Ishikawa (cell line): ENCODE measurements around the gene SPINK9.

ENCODE experiments used
- CEBPB ChIP-seq: IDR thresholded peaks from 2 replicates; pipeline ENCODE4 v1.6.1; 2012
- CREB1 ChIP-seq: IDR thresholded peaks from 2 replicates; pipeline ENCODE4 v1.6.1; 2012; ENCODE audit warnings: low read depth
- EGR1 ChIP-seq: IDR thresholded peaks from 2 replicates; pipeline ENCODE4 v1.6.1; 2012
- EP300 ChIP-seq: IDR thresholded peaks from 2 replicates; pipeline ENCODE4 v1.6.1; 2012; ENCODE audit warnings: borderline replicate concordance
- FOXM1 ChIP-seq: IDR thresholded peaks from 2 replicates; pipeline ENCODE4 v1.6.1; 2012; ENCODE audit warnings: low read depth, borderline replicate concordance
- NFIC ChIP-seq: IDR thresholded peaks from 2 replicates; pipeline ENCODE4 v1.6.1; 2012
- RAD21 ChIP-seq: IDR thresholded peaks from 2 replicates; pipeline ENCODE4 v1.6.1; 2012; ENCODE audit warnings: low read depth
- TAF1 ChIP-seq: IDR thresholded peaks from 2 replicates; pipeline ENCODE4 v1.6.1; 2012; ENCODE audit warnings: low read depth, mild to moderate bottlenecking
- TCF12 ChIP-seq: IDR thresholded peaks from 2 replicates; pipeline ENCODE4 v1.6.1; 2012; ENCODE audit warnings: low read depth
- TEAD4 ChIP-seq: IDR thresholded peaks from 2 replicates; pipeline ENCODE4 v1.6.1; 2012
- YY1 ChIP-seq: IDR thresholded peaks from 2 replicates; pipeline ENCODE4 v1.6.1; 2012; ENCODE audit warnings: low read depth
- ZBTB7A ChIP-seq: IDR thresholded peaks from 2 replicates; pipeline ENCODE4 v1.6.1; 2012; ENCODE audit warnings: low read depth
- TF ChIP-seq, protein P1 (sequence below): IDR thresholded peaks from 2 replicates; pipeline ENCODE4 v1.6.1; 2012
- TF ChIP-seq, protein P2 (sequence below): IDR thresholded peaks from 2 replicates; pipeline ENCODE4 v1.6.1; 2012; ENCODE audit warnings: low read depth, mild to moderate bottlenecking
- TF ChIP-seq, protein P3 (sequence below): IDR thresholded peaks from 2 replicates; pipeline ENCODE4 v1.6.1; 2012

SPINK9 gene

DNA sequence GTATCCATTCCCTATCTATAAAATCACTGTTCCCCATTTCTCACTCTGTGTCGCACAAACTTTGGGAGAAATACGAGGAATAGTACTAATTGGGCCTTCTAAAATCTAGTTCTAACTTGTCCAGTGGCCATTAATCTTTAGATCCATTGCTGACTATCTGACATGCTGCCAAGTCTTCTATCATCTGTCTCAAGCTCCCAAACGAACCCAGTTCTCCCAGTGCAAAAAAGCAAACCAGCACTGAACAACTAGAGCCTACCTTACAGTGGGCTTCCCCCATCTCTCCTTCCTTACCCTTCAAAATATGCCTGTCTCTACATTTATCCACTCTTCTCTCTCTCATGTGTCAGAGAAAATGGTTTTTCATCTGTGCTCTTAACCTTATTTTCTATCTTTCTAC is 26.3 kb upstream of the SPINK9 start:
- TF ChIP-seq ZBTB7A (no peak), TEAD4 (no peak), YY1 (no peak), FOXM1 (no peak), RAD21 (no peak), TCF12 (no peak), TAF1 (no peak), EP300 (no peak), NFIC (no peak), EGR1 (no peak), CEBPB (no peak), CREB1 (no peak)
- TF ChIP-seq, protein P1, sequence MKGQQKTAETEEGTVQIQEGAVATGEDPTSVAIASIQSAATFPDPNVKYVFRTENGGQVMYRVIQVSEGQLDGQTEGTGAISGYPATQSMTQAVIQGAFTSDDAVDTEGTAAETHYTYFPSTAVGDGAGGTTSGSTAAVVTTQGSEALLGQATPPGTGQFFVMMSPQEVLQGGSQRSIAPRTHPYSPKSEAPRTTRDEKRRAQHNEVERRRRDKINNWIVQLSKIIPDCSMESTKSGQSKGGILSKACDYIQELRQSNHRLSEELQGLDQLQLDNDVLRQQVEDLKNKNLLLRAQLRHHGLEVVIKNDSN = no peak
- TF ChIP-seq, protein P2, sequence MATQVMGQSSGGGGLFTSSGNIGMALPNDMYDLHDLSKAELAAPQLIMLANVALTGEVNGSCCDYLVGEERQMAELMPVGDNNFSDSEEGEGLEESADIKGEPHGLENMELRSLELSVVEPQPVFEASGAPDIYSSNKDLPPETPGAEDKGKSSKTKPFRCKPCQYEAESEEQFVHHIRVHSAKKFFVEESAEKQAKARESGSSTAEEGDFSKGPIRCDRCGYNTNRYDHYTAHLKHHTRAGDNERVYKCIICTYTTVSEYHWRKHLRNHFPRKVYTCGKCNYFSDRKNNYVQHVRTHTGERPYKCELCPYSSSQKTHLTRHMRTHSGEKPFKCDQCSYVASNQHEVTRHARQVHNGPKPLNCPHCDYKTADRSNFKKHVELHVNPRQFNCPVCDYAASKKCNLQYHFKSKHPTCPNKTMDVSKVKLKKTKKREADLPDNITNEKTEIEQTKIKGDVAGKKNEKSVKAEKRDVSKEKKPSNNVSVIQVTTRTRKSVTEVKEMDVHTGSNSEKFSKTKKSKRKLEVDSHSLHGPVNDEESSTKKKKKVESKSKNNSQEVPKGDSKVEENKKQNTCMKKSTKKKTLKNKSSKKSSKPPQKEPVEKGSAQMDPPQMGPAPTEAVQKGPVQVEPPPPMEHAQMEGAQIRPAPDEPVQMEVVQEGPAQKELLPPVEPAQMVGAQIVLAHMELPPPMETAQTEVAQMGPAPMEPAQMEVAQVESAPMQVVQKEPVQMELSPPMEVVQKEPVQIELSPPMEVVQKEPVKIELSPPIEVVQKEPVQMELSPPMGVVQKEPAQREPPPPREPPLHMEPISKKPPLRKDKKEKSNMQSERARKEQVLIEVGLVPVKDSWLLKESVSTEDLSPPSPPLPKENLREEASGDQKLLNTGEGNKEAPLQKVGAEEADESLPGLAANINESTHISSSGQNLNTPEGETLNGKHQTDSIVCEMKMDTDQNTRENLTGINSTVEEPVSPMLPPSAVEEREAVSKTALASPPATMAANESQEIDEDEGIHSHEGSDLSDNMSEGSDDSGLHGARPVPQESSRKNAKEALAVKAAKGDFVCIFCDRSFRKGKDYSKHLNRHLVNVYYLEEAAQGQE = no peak
- TF ChIP-seq, protein P3, sequence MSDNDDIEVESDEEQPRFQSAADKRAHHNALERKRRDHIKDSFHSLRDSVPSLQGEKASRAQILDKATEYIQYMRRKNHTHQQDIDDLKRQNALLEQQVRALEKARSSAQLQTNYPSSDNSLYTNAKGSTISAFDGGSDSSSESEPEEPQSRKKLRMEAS = no peak

DNA sequence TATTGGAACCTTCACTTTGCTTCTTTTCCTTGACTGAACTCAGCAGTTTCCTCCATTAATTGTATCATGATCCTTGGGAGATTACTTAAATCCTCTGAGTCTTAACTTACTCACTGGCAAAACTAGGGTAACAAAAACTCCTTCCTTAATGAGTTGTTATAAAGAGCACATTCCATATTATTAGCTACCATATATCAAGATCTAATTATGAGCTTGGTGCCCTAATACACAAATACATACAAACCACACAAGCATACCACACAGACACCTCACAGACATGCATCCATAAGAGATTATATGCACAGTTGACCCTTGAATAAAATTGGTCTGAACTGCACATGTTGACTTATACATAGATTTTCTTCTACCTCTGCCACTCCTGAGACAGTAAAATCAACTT is 25.6 kb upstream of the SPINK9 start:
- no peak for TF ChIP-seq EGR1
- TF ChIP-seq, protein P1 = no peak
- no peak for TF ChIP-seq RAD21
- no peak for TF ChIP-seq NFIC
- no peak for TF ChIP-seq EP300
- no peak for TF ChIP-seq FOXM1
- TF ChIP-seq TEAD4 = no peak
- TF ChIP-seq TCF12 = no peak
- no peak for TF ChIP-seq ZBTB7A
- no peak for TF ChIP-seq CREB1
- TF ChIP-seq, protein P2 = no peak
- TF ChIP-seq YY1 = no peak

DNA sequence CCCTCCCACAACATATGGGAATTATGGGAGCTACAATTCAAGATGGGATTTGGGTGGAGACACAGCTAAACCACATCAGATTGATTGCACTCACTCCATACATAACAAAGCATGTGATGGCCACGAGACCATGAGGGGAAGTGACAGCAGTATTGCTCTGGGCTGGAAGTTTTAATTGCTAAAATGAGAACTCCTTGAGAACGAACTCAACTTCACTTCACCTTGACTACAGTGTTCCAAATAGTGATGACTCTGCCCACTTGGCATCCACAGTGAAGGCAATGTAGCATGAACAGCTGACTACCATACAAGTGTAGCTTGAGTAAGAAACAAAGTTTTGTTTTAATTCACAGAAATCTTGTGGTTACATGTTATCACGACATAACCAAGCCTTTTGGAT is 23.9 kb upstream of the SPINK9 start:
- TF ChIP-seq YY1 = no peak
- TF ChIP-seq CREB1 = no peak
- TF ChIP-seq TAF1 = no peak
- no peak for TF ChIP-seq EGR1
- TF ChIP-seq TEAD4 = no peak
- TF ChIP-seq NFIC = no peak
- TF ChIP-seq CEBPB = no peak
- TF ChIP-seq EP300 = no peak
- TF ChIP-seq TCF12 = no peak
- TF ChIP-seq, protein P2 = no peak
- no peak for TF ChIP-seq RAD21
- no peak for TF ChIP-seq FOXM1
- no peak for TF ChIP-seq ZBTB7A
- TF ChIP-seq, protein P1 = no peak
- TF ChIP-seq, protein P3 = no peak

DNA sequence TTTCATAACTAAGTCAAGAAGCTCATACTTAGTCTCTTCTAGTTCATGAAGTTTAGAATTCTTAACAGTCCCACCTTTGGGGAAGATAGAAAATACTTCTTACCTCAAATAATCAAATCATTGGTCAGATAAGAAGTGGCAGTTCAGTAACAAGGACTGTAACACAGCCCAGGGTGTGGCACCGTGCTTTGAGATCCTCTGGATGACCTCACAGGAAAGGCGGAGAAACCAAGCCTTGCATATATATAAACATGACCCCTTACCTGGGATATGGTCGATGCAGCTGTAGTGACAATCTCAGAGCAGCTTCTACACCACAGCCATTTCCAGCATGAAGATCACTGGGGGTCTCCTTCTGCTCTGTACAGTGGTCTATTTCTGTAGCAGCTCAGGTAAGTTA is 23.2 kb upstream of the SPINK9 start, which contains the start of gene SPINK7:
Gene SPINK7 (plus strand): TSS at position 271 of the 400 bp plus-strand sequence. CDS start 61 bp downstream, at position 332.
- TF ChIP-seq CREB1 = no peak
- no peak for TF ChIP-seq RAD21
- no peak for TF ChIP-seq YY1
- TF ChIP-seq, protein P1 = no peak
- TF ChIP-seq TEAD4 = no peak
- no peak for TF ChIP-seq TCF12
- TF ChIP-seq EP300 = no peak
- no peak for TF ChIP-seq EGR1
- TF ChIP-seq TAF1 = no peak
- no peak for TF ChIP-seq NFIC
- no peak for TF ChIP-seq CEBPB
- TF ChIP-seq, protein P2 = no peak
- TF ChIP-seq, protein P3 = no peak
- no peak for TF ChIP-seq FOXM1
- TF ChIP-seq ZBTB7A = no peak
